ENCODE results near the gene ELAVL1. TPM values are rescaled to one million over a fixed set of nuclear protein-coding genes. Genes with fewer than 3 reads are reported as not detected.

ELAVL1 gene
- total and polyA plus RNA-seq, 2 of the 13 experiments (the other 11 are each of a cell fraction or from before 2014, with no cell fraction given), result 27.9 to 38.4 TPM

- TF ChIP-seq HNRNPUL1 (IDR thresholded peaks at IDR 0.05; ENCODE audit: low read depth, low read length) (0 out of 2 replicates have a peak, but pooled peaks have one; percentile 35), MLLT10 (CRISPR knock-in tag; IDR thresholded peaks at IDR 0.05) (no peak), ZNF546 (CRISPR knock-in tag; conservative IDR thresholded peaks at IDR 0.05) (peak; percentile 96), BORCS8-MEF2B (CRISPR knock-in tag; IDR thresholded peaks at IDR 0.05) (peak; percentile 80), ZHX1 (CRISPR knock-in tag; IDR thresholded peaks at IDR 0.05; ENCODE audit: low read depth) (peak; percentile 85; the same call in 1 of the 2 replicates), MTA1 (CRISPR knock-in tag; IDR thresholded peaks at IDR 0.05; ENCODE audit: borderline replicate concordance) (no peak), PHF8 (CRISPR knock-in tag; IDR thresholded peaks at IDR 0.05) (peak; percentile 97), ZNF263 (CRISPR knock-in tag; IDR thresholded peaks at IDR 0.05) (peak; percentile 2; the same call in 1 of the 2 replicates), SAFB2 (CRISPR knock-in tag; IDR thresholded peaks at IDR 0.05; ENCODE audit: borderline replicate concordance, low read depth) (no peak), TFE3 (CRISPR knock-in tag; IDR thresholded peaks at IDR 0.05) (peak; percentile 91), GATAD2A (CRISPR knock-in tag; IDR thresholded peaks at IDR 0.05) (no peak), ZUFSP (CRISPR knock-in tag; IDR thresholded peaks at IDR 0.05; ENCODE audit: borderline replicate concordance) (no peak), KLF16 (CRISPR knock-in tag; IDR thresholded peaks at IDR 0.05) (peak in 1 of 2 experiments; percentile 94; a peak in 2 of 4 replicates), ISL2 (CRISPR knock-in tag; IDR thresholded peaks at IDR 0.05) (peak; percentile 28; the same call in 1 of the 2 replicates), ZNF281 (CRISPR knock-in tag; IDR thresholded peaks at IDR 0.05; ENCODE audit: borderline replicate concordance) (no peak), KDM1A (CRISPR knock-in tag; IDR thresholded peaks at IDR 0.05) (no peak), HNRNPK (IDR thresholded peaks at IDR 0.05; ENCODE audit: low read depth, low read length, poor library complexity, severe bottlenecking) (no peak), ZNF580 (CRISPR knock-in tag; IDR thresholded peaks at IDR 0.05; ENCODE audit: borderline replicate concordance, low read depth) (peak; percentile 50; the same call in 1 of the 2 replicates), THAP11 (CRISPR knock-in tag; IDR thresholded peaks at IDR 0.05) (peak; percentile 89), IKZF1 (IDR thresholded peaks at IDR 0.05) (no peak), ZNF282 (IDR thresholded peaks at IDR 0.05; ENCODE audit: partially characterized antibody) (no peak)
Measured at GRCh38 chr19:7943444-7944176, 61.8 kb downstream of the ELAVL1 start, which contains the start of gene TIMM44 (continued).
